AG04450 (cell line): Measurements from ENCODE around the gene KIZ. TPM values are rescaled to one million over a fixed set of nuclear protein-coding genes. Genes with fewer than 3 reads are reported as not detected.

Source experiments
- CTCF ChIA-PET: fragments of 300-600, 350-600 bp; formaldehyde crosslinking; extraction: SDS; loops from one replicate; lab custom pipeline; 2022; ENCODE audit warnings: antibody characterized with exemption, inconsistent platforms; lab: Charles Lee
- POLR2A ChIA-PET: fragments of 350-600 bp; formaldehyde crosslinking; extraction: SDS; loops from one replicate; lab custom pipeline; 2021; ENCODE audit warnings: antibody characterized with exemption, inconsistent platforms; lab: Yijun Ruan, JAX
- DNase-seq: peaks from one replicate; pipeline ENCODE4 v3.0.0-alpha.2; 2011; ENCODE audit warnings: low read depth, low spot score
- H3K27ac ChIP-seq: one replicate; pipeline ENCODE4 v1.5.1; 2012; ENCODE audit warnings: low read depth, low read length, control low read depth
- H3K27me3 ChIP-seq: one replicate; pipeline ENCODE4 v1.6.0; 2012; ENCODE audit warnings: low read length; ENCODE audit not compliant: control insufficient read depth, insufficient read depth
- H3K4me3 ChIP-seq: 2 replicates; pipeline ENCODE4 v1.5.1; 2011; ENCODE audit warnings: mild to moderate bottlenecking, low read depth, low read length, control low read depth
- H3K9me3 ChIP-seq: 2 replicates; pipeline ENCODE4 v1.5.1; 2012; ENCODE audit warnings: low read length; ENCODE audit not compliant: control insufficient read depth, insufficient read depth
- CTCF ChIP-seq: IDR thresholded peaks from 2 replicates; pipeline ENCODE4 v1.5.1; 2011; ENCODE audit warnings: low read depth, low read length, control low read depth, inconsistent platforms
- polyA plus RNA-seq: library from polyadenylated mRNA; depleted of rRNA; stranded (reverse); fragments of >200 nt; gene quantifications from 2 replicates; pipeline ENCODE4 v1.2.3, GENCODE V29; 2011

Gene KIZ
- polyA plus RNA-seq, 1 experiment = 26.1 TPM

GRCh38 chr20:21149344-21149743, 23.5 kb downstream of the KIZ start:
- POLR2A ChIA-PET = no interaction called here

GRCh38 chr20:21151791-21152190, 25.9 kb downstream of the KIZ start:
- POLR2A ChIA-PET = no interaction called here

More at GRCh38 chr20:21149344-21149743, 23.5 kb downstream of the KIZ start:
- H3K27ac ChIP-seq = no peak overlapping the region
- DNase-seq = no peak
- H3K27me3 ChIP-seq = no peaks in the 10 kb centered on the region
- no peak overlapping the region for H3K4me3 ChIP-seq
- no peak for TF ChIP-seq CTCF
- no peaks in the 10 kb centered on the region for H3K9me3 ChIP-seq
- CTCF ChIA-PET = interaction anchor here (0.6 to 1.2 kb wide), 2 partner anchors 9 to 109 kb away, joined by 3 read pairs; no protein-coding TSS in a partner anchor

GRCh38 chr20:21154692-21155091, 28.8 kb downstream of the KIZ start:
- POLR2A ChIA-PET = no interaction called here
- TF ChIP-seq CTCF = no peak
- CTCF ChIA-PET = no interaction called here
- no peaks in the 10 kb centered on the region for H3K27me3 ChIP-seq
- H3K9me3 ChIP-seq = no peaks in the 10 kb centered on the region
- no peak overlapping the region for H3K4me3 ChIP-seq
- H3K27ac ChIP-seq = no peak overlapping the region
- no peak for DNase-seq

More at GRCh38 chr20:21151791-21152190, 25.9 kb downstream of the KIZ start:
- Histone ChIP-seq H3K9me3 (no peaks in the 10 kb centered on the region), H3K27ac (no peak overlapping the region), H3K27me3 (no peaks in the 10 kb centered on the region), H3K4me3 (no peak overlapping the region)
- CTCF ChIA-PET = no interaction called here
- TF ChIP-seq CTCF = no peak
- no peak for DNase-seq

GRCh38 chr20:21155268-21155667, 29.4 kb downstream of the KIZ start:
- CTCF ChIA-PET = no interaction called here
- POLR2A ChIA-PET = no interaction called here
- Histone ChIP-seq H3K9me3 (no peaks in the 10 kb centered on the region), H3K27me3 (no peaks in the 10 kb centered on the region), H3K27ac (no peak overlapping the region), H3K4me3 (no peak overlapping the region)
- no peak for TF ChIP-seq CTCF
- DNase-seq = no peak

GRCh38 chr20:21156266-21156665, 30.4 kb downstream of the KIZ start:
- DNase-seq = peak; percentile 34

More at GRCh38 chr20:21156266-21156665, 30.4 kb downstream of the KIZ start:
- ChIA-PET CTCF (no interaction called here), POLR2A (interaction anchor here (0.6 kb wide), 1 partner anchor 36 kb away, joined by 3 read pairs; no protein-coding TSS in a partner anchor)
- Histone ChIP-seq H3K27me3 (no peaks in the 10 kb centered on the region), H3K9me3 (no peaks in the 10 kb centered on the region), H3K4me3 (no peak overlapping the region), H3K27ac (no peak overlapping the region)
- no peak for TF ChIP-seq CTCF
